Measurements from ENCODE around the gene CREB3L2.
A peak's percentile ranks its signal among the peaks of the same experiment; 100 is the strongest.

The CREB3L2 gene

DNA sequence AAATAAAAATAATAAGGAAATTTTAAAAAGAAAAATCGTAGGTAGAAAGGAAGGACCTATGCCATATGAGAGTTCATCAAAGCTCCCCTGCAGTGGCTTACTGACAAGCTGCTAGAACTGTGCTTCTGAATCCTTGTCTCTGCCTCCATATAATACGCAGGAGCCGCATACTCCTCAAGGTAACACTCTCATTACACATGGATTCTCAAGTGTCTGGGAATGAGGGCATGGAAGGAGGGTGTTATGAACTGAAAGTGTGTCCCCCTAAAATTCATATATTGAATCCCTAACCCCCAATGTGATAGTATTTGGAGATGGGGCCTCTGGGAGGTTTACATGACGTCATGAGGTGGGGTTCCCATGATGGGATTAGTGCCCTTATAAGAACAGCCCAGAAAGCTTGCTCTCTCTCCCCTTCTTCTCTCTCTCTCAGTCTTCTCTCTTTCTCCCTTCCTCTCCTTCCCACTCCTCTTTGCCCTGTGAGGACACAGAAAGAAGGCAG is 35.2 kb downstream of the CREB3L2 start:
- DNase-seq = no peak

DNA sequence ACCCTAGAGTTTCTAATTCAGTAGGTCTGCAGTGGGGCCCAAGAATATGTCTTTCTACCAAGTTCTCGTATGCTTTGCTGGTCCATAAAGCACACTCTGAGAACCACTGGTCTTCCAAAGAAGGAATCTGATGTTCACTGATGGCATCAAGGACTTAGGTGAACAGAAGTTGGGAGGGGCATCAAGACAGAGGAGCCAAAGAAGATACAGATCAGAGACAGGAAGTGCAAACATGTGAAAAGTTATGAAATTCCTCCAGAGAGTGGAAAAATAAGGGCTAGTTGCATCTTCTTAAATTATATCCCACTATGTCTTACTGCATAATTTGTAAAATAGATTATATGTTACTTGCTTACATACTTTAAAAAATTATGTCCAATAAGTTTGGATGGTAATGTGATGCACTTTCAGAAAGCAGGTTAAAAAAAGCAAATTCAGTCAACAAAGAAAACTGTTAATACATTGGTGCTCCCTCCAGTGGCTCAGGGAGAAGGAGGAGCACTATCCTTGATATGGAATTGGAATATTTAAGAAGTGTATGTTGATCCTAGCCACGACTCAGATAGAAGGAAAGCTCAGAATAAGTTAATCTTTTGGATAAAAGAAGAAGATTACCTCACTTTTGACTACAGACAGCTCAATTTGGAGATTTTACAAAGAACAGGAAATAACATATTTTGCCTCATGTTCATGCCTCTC is 35.8 kb downstream of the CREB3L2 start:
- no peak for DNase-seq

GRCh38 chr7:137964824-137965545 is 36.9 kb downstream of the CREB3L2 start:
- DNase-seq = no peak

GRCh38 chr7:137962875-137963507 is 38.9 kb downstream of the CREB3L2 start:
- no peak for DNase-seq

DNA sequence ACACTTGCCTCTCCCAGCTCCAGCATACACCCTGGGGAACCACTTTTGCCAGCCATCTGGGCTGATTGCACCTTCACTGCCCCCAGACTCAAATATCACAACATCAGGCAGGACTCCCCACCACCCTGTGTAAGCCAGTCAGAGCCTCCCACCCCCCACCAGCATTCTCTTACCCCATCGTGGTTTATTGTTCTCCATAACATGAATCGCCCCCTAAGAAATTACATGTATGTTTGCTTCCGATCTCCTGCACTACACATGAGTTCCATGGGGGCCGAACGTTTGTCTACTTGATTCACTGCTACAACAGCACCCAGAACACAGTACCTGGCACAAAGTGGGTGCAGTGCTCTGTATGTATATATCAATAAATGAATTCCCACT is 39.4 kb downstream of the CREB3L2 start:
- no peak for DNase-seq

DNA sequence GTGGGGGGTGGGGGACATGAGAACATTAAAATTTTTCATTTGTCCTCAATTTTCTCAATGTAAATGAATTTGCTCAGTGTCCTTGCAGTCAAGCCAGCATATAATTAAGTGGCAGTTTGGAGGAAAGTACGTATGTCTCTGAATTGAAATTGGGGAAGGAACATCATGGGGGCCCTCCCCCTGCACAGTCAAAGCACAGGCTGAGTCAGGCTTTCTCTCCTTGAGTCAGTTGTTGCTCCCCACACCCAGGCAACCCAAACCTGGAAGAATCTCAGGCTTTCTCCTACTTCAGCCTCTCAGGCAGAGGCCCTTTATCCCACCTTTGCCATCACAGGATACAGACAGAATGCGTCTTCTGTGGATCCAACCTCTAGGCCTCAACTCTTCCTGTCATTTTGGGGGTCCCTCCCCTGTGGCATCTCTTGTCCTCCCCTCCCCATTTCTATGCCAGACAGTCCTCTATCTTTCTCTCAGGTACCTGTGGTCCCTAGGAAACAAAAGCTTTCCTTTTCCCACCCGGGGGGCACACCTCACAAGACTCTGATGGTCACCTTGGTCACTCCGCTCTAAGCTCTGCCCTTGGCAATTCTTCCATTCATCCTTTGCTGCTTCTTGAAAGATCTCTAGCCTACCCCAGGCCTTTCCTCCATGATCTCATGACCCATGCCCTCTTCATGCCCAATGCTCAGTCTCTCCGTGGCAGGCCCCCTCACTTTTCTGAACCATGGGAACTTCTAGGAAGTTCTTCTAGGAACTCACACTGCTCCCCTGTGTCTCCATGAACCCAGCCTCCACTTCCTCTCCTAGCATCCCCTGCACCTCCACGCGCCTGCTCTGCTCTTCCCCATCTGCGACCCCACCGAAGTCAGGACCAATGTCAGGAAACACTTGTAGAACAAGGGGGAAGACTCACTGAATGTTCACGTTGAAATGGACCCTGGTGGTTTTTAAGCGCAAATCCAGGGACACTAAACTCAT is 40.4 kb downstream of the CREB3L2 start:
- peak; percentile 69 for DNase-seq

GRCh38 chr7:137960020-137960419 is 41.9 kb downstream of the CREB3L2 start:
- DNase-seq = no peak

DNA sequence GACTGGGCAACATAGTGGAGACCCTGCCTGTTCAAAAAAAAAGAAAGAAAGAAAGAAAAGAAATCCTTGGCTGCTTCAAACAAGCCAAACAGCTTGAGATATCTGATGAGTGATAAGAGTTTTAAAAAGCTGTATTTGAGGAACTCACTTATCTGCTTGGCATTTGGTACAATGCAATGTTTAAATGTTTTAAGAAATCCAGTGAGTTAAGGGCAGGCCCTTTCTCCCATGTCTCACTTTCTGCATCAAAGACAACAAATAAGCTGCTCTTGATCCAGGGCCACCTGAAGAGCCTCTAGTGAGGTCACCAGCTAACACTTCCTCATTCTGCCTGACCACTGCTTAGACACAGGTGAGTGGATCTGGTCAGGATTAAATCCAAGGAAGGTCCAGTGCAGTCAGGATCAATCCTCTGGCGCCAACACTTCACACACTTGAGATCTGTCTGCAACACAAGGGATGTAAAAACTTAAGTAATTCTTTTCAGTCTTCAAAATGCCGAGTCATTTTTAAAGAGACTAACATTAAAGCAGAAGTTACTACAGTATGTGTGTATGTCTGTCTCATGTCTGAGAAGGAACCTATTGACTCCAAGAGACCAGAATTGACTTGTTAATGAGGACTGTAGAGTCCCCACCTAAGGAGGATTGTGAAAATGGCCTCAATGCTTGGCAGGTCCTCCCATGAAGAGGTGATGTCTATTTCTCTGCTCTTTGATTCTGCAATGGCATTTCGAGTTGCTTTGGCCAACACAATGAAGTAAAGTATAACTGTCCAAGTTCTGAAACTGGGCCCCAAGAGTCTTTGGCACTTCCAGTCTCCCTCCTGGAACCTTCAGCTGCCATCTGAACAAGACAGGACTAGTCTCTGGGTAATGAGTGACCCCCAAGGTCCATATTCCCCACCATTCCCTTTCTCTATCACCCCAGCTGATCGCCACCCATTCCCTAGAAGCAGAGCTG is 43.1 kb downstream of the CREB3L2 start:
- no peak for DNase-seq

DNA sequence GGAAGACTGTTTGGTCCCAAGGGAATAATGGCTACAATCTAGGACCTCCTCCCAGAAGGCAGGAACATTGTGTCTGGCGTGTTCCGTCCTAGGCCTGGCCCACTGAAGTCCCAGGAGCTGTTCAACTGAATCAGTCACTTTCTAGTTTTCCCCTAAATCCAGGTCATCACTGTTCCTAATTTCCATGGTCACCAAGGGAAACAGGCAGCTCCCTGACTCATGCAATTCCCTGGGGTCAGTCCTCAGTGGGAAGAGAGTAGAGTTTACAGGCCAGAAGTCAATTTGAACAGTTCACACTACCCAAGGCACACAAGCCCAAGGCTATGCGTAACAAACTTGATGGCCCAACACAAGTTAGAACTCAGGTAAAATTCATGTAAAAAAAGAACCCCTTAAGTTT is 44.0 kb downstream of the CREB3L2 start:
- no peak for DNase-seq

DNA sequence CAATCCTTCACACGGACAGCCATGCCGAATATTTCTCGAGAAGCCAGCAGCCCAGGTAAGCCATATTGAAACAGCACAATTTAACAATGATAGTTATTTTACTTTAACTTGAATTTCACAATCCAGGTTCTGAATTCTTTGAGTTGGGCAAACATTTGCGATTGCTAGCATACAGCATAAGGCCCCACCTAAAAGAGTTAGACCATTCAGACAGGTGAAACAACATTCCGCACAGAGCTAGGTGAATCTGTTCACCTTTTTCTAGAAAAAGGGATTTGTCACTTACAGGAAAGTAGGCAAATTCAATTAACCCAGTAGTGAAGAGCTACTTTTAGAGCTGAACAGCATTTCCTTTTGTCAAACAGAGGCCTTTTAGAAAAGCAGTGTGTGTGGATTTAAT is 45.3 kb downstream of the CREB3L2 start:
- DNase-seq = no peak

- DNase-seq = no peak
Measured at GRCh38 chr7:137956183-137956582, 45.7 kb downstream of the CREB3L2 start.

DNA sequence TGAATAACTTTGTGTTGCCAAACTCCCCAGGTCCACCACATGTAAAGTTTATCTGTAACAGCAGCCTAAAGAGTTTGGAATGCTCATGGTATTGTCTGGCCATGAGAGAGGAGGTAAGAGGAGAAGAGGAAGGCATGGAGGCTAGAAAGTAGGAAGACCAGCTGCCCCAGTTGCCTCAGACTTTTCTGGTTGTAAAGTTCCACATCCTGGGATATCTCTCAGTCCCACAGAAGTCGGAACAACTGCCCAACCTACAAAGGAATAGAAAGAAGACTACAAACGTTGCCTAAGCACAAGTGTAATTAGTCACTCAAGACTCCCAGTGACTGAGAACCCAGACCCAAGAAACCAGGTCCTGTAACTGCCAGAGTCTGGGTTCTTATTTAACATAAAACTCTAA is 47.3 kb downstream of the CREB3L2 start:
- DNase-seq = no peak

DNA sequence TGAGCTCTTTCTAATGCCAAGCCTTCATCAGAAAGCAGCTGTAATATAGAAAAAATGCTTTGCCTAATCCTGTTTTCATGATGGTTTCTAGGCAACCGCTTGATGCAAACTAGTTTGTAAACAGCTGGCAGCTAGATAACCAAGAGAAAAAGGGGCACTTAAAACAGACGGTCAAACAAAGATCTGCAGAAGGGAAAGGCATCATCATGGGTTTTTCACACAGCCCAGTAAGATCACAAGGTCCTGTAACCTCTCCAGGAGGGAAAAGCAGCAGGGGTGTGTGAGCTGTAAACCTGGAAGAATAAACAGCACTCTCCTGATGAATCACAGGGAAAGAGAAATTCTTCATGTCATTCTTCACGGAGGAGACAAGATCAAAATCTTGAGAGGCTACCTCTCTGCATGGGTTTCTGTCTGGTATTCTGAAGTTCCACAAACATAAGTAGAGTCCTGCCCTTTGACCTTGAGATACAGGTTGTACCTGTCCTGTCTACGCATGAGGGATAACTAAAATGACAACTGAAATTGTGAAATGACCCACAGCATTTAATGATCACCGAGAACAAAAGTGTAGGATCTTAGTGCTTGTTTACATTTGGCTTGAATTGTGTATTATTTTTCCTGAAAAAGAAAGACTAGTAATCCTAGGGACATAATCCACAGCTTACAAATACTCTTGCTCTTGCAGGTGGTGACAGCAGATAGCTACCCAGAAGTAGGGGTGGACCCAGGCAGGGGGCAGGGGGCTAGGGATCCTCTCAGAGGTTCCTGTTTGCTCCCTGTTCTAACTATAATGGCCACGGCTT is 48.0 kb downstream of the CREB3L2 start:
- DNase-seq = no peak

- DNase-seq = no peak
Measured at GRCh38 chr7:137953043-137953664, 48.7 kb downstream of the CREB3L2 start.

DNA sequence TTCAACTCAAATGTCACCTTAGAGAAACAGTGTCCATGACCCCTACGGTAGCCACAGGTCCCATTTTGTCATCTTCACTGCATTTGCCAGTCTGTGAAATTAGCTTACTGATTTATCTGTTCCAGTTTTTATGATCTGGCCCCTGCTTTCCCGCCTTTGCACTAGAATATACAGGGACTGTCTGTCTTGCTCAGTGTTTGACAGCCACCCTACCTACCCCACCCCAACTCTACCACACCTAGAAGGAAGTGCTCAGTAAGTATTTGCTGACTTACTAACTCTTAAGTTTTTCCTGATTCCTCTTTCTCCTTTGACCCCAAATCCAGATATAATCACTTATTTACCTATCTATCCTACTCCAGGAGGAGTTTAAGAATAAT is 49.5 kb downstream of the CREB3L2 start:
- DNase-seq = no peak

GRCh38 chr7:137951700-137952425 is 50.0 kb downstream of the CREB3L2 start:
- no peak for DNase-seq

GRCh38 chr7:137950967-137951366 is 50.9 kb downstream of the CREB3L2 start:
- no peak for DNase-seq

- DNase-seq = no peak
Measured at GRCh38 chr7:137950263-137950621, 51.6 kb downstream of the CREB3L2 start.

DNA sequence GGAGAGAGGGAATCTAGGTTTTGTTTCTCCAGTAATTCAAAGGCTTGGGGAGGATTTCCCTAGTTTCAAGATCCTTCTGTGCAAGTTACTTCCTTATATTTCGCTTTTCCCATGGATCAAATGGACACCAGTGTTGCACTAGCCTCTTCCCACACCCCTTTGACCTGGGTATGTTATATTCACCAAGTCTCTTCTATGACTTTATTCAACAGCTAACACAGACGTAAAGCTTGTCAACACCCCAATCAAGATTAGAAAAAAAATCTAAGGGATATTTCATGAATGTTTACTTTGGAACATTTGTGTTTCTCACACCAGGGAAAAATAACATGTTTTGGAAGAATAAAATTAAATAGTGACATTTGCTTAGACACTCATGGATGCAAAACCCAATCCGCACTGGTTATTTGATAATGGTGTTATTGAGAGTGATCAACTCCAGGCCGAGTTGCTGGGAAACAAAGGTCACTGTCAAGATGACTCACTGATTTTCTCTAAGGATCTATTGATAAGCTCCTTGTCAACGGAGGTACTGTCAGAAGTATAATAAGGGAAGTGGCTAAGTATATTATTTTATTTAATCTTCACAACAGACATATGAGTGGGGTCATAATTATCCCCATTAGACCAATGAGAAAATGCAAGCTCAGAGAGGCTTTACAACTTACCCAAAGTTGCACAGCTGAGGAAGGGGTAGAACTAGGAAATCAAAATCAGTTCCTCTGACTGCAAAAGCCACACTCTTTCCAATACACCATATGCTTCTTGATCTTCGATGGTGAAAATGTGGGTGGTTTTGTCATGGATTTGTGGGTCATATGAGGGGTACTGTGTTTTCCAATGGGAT is 52.2 kb downstream of the CREB3L2 start:
- no peak for DNase-seq

Measured in activated CD4-positive, alpha-beta T cell treated with anti-CD3 and anti-CD28 coated beads, Interleukin-10, Interleukin-2, amounts not matched to agents 100 ng/mL and 50 ng/mL, durations not matched to agents 16 hours and 8 hours (primary cell).